DOHH2 (cell line): ENCODE data around the gene ZNF773.
"Not testable (repeated sequence)": the region's sequence is repeated elsewhere in the genome, so short reads cannot be mapped to it uniquely, and the experiment has no call there.

Experiments
- CTCF ChIP-seq: fragments of 200-600 bp; sonication (generic); IDR thresholded peaks from one replicate; pipeline ENCODE4 v1.5.1; 2014; ENCODE audit warnings: antibody characterized with exemption, mild to moderate bottlenecking, low read depth, low read length; ENCODE audit not compliant: poor library complexity, severe bottlenecking
- EZH2phosphoT487 ChIP-seq: fragments of 200-600 bp; sonication (generic); IDR thresholded peaks from 2 replicates; pipeline ENCODE4 v1.6.1; 2017; ENCODE audit warnings: borderline replicate concordance, mild to moderate bottlenecking, antibody characterized with exemption, low read length, moderate library complexity, mixed read lengths

DNA sequence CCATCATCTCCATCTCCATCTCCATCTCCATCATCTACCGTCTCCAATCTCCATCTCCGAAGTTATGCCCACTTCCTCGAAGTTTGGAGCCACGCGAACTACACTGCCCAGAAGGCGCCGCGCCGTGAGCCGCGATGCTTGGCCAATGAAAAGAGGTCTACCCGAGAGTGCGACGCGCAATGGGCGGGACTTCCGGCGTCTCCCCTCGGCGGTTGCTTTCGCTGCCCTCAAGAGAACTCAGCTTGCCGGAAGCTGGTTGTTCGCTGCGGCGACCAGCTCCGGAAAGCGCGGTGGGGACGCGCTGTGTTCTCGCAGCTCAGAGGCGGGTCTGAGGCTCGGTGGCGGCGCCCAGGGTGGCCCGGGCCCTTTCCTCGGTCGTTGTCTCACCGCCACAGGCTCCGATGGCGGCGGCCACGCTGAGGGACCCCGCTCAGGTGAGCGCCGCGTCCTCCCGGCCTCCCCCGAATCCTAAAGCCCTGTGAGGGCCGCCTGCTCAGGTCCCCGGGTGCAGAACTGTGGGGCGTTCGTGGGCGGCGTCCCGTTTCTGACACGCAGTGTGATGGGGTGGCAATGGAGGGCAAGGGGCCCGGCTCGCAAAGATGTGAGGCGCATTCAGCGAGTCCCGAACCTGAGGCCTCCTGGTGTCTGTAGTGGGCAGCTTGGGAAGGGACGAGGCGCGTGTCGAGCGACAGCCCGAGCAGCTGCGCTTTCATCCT lies at the start of gene ZNF773:
- TF ChIP-seq CTCF, EZH2phosphoT487: not testable (repeated sequence)
